Measurements from ENCODE around the gene PFAS.
"Not testable (repeated sequence)": the region's sequence is repeated elsewhere in the genome, so short reads cannot be mapped to it uniquely, and the experiment has no call there.

- not testable (repeated sequence) for TF ChIP-seq POLR2AphosphoS5 (IDR thresholded peaks at IDR 0.05; ENCODE audit: low read depth, low read length); POLR2A (IDR thresholded peaks at IDR 0.05; ENCODE audit: low read depth, low read length); TAF1 (IDR thresholded peaks at IDR 0.05; ENCODE audit: borderline replicate concordance, low read depth, low read length)
Observed at GRCh38 chr17:8214000-8214399, 35.1 kb upstream of the PFAS start.

Data from GM12892 (cell line).